ENCODE measurements around the gene ADCY10. TPM values are rescaled to one million over a fixed set of nuclear protein-coding genes. Genes with fewer than 3 reads are reported as not detected.

ADCY10 gene
- total RNA-seq, 6 donors from 2014 or later: 0.11 to 0.49 (median 0.18) TPM; not detected in 2

GRCh38 chr1:167825419-167826079 is 88.4 kb downstream of the ADCY10 start:
- DNase-seq: no peak
- no peak overlapping the region for H3K27ac ChIP-seq
- H3K27me3 ChIP-seq: no peaks in the 10 kb centered on the region
- H3K4me1 ChIP-seq: peaks cover 0 to 5% (median 1%) of the 10 kb centered on the region in 4 donors
- H3K36me3 ChIP-seq: no peaks in the 10 kb centered on the region
- no peak overlapping the region for H3K4me3 ChIP-seq
- 82 to 83% methylated on average over 4 of the region's 4 CpGs for WGBS, 2 donors
- no peaks in the 10 kb centered on the region for H3K9me3 ChIP-seq
- ATAC-seq (ENCODE audit: low FRiP score in 2 of 2): no peak
- TF ChIP-seq POLR2A (IDR thresholded peaks at IDR 0.05): no peak
- no peak for TF ChIP-seq EP300 (IDR thresholded peaks at IDR 0.05)
- no peak for TF ChIP-seq POLR2AphosphoS5 (IDR thresholded peaks at IDR 0.05)
- no peak for TF ChIP-seq CTCF (IDR thresholded peaks at IDR 0.05)

GRCh38 chr1:167824163-167824794 is 89.7 kb downstream of the ADCY10 start:
- Histone ChIP-seq H3K9me3 (no peaks in the 10 kb centered on the region), H3K4me3 (no peak overlapping the region), H3K27me3 (no peaks in the 10 kb centered on the region), H3K36me3 (no peaks in the 10 kb centered on the region), H3K27ac (no peak overlapping the region), H3K4me1 (peaks cover 2 to 6% (median 4%) of the 10 kb centered on the region in 4 donors)
- WGBS, 2 donors: 74 to 87% methylated on average over 9 of the region's 9 CpGs
- no peak for ATAC-seq (ENCODE audit: low FRiP score in 2 of 2)
- TF ChIP-seq POLR2AphosphoS5 (IDR thresholded peaks at IDR 0.05): no peak
- TF ChIP-seq CTCF (IDR thresholded peaks at IDR 0.05): no peak
- TF ChIP-seq EP300 (IDR thresholded peaks at IDR 0.05): no peak
- no peak for TF ChIP-seq POLR2A (IDR thresholded peaks at IDR 0.05)
- DNase-seq: no peak

- no peaks in the 10 kb centered on the region for H3K9me3 ChIP-seq
- ATAC-seq (ENCODE audit: low FRiP score in 2 of 2) (peak in 1 of 2 donors; percentile 57), DNase-seq (no peak)
- H3K27ac ChIP-seq: peak overlapping the region in 1 of 4 donors; percentile 45
- no peaks in the 10 kb centered on the region for H3K36me3 ChIP-seq
- no peak overlapping the region for H3K4me3 ChIP-seq
- peaks cover 2 to 6% (median 4%) of the 10 kb centered on the region in 4 donors for H3K4me1 ChIP-seq
- WGBS, 2 donors: 65 to 74% methylated on average over 4 of the region's 4 CpGs
- no peak for TF ChIP-seq CTCF (IDR thresholded peaks at IDR 0.05)
- TF ChIP-seq EP300 (IDR thresholded peaks at IDR 0.05): no peak
- no peak for TF ChIP-seq POLR2A (IDR thresholded peaks at IDR 0.05)
- TF ChIP-seq POLR2AphosphoS5 (IDR thresholded peaks at IDR 0.05): no peak
- no peaks in the 10 kb centered on the region for H3K27me3 ChIP-seq
Measured at GRCh38 chr1:167821969-167822685, 91.8 kb downstream of the ADCY10 start.

- no peak overlapping the region for H3K27ac ChIP-seq
- H3K27me3 ChIP-seq: no peaks in the 10 kb centered on the region
- 95 to 96% methylated on average over 6 of the region's 6 CpGs for WGBS, 2 donors
- no peak overlapping the region for H3K4me3 ChIP-seq
- ATAC-seq (ENCODE audit: low FRiP score in 2 of 2) (no peak), DNase-seq (no peak)
- TF ChIP-seq POLR2A (IDR thresholded peaks at IDR 0.05) (no peak), EP300 (IDR thresholded peaks at IDR 0.05) (no peak), CTCF (IDR thresholded peaks at IDR 0.05) (no peak), POLR2AphosphoS5 (IDR thresholded peaks at IDR 0.05) (no peak)
- peaks cover 2 to 6% (median 4%) of the 10 kb centered on the region in 4 donors for H3K4me1 ChIP-seq
- no peaks in the 10 kb centered on the region for H3K9me3 ChIP-seq
- H3K36me3 ChIP-seq: no peaks in the 10 kb centered on the region
Measured at GRCh38 chr1:167821356-167821685, 92.6 kb downstream of the ADCY10 start.
